Measurements from ENCODE around the gene PTPRN2.

Gene PTPRN2

DNA sequence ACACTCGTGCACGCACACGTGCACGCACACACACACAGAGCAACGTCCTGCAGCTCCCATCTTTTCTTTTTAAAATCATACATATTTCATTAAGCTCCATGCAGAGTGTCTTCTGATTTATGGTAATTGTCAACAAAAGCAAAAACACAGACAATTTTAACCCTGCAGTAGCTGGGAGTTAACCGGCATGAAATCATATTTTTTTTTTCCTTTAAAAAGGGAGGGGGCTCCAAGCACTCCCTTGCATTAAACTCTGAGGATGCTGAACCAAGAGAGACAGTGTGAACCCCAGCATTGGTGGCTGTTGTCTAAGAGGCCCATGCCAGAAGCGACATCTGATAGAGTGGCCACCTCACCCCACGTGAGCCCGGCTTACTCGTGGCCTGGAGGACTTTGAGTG lies 708.2 kb downstream of the PTPRN2 start:
- DNase-seq: no peak

- no peak for DNase-seq
Measured at GRCh38 chr7:157877298-157878090, 710.1 kb downstream of the PTPRN2 start.

DNA sequence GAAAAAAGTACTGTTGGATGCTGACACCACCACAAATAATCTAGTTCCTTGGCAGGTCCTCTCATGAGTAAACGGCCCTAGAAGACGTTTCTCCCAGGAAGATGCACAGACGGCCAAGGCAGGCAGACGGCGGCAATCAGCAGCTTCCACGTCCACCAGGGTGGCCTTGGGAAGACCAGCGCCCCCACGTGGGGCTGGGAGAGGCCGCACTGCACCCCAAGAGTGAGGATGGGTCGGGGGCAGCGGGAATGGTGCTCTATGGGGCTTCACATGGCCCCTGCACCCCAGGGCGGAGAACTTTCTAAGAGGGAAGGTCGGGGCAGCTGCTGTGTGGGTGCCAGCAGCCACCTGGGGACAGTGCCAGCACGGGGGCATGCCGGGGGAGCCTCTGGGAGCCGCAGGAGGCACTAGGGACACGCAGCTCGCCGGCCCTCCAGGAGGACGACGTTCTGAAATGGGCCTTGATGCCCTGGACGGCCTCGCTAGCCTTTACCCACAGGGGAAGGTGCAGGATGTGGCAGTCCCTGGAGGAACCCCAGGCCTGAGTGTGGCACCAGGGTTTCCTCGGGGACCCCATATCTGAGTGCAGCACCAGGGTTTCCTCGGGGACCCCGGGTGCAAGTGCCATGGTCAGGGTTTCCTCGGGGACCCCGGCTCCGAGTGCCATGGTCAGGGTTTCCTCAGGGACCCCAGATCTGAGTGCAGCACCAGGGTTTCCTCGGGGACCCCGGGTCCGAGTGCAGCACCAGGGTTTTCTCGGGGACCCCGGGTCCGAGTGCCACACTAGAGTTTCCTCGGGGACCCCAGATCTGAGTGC lies 710.9 kb downstream of the PTPRN2 start:
- DNase-seq: no peak

DNA sequence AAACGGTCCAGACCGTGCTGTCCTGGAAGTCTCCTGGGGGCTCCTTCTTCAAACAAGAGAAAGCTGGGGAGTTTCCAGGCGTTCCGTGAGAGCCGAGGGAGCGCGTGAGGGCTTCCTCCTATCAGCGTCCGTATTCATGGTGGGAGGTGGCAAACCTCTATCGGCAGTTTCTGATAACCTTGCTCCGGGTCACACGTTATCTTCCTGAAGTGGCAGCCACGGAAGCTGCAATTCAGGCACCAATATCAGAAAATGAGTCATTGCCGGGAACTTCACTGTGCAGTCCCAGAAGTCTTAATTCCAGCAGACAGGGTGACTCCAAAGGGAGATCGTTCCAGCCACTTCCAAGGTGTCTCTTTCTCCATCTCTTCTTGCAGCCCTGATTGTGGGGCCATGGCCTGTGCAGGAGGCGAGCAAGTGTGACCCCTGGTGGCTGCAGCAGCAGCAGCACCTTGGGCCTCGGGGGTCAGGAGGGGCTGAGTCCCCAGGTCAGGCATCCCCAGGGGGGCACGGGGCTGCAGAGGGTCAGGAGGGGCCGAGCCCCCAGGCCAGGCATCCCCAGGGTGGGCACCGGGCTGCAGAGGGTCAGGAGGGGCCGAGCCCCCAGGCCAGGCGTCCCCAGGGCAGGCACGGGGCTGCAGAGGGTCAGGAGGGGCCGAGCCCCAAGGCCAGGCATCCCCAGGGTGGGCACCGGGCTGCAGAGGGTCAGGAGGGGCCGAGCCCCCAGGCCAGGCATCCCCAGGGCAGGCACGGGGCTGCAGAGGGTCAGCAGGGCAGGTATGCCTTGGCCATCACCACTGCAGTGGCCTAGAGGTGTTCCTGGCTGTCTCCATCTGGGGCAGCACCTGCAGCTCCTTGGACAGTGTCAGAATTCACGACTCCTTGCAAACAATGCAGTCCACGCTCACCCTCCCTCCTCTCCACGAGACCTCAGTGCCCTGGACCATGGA lies 712.1 kb downstream of the PTPRN2 start:
- DNase-seq: peak in 3 of 4 experiments; percentile 4 to 26 (median 19)

DNA sequence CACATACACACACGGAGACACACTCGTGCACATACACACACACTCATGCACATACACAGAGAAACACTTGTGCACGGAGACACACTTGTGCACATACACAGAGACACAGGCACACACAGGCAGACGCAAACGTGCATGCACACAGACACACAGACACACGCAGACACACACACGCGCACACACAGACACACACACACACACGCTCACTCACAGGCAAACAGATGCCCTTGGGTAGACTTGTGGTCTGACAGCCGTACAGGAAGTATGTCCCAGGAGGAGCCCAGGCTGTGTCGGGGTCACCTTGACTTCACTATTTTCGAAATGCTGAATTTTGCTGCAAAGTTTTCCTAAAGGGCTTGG lies 712.8 kb downstream of the PTPRN2 start:
- no peak for DNase-seq

- no peak for DNase-seq
Measured at GRCh38 chr7:157874208-157874816, 713.3 kb downstream of the PTPRN2 start.

DNA sequence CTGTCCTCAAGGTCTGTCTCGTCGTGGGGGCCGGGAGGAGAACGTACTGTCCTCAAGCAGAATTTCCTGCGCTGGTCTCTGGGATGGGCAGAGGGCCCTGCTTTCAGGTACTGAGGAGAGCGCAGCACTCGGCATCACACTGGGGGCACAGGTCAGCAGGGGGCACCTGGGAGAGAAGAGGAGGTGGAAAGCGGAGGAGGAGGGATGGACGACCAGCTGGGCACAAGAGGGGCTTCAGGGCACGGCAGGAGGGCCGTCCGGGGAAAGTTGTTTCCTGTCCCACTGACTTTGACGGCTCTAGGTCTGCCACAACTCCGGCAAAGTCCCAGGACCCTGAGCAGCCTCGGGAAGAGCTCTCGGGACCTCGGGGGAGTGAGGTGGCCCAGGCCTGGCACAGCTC lies 714.0 kb downstream of the PTPRN2 start:
- no peak for DNase-seq

DNA sequence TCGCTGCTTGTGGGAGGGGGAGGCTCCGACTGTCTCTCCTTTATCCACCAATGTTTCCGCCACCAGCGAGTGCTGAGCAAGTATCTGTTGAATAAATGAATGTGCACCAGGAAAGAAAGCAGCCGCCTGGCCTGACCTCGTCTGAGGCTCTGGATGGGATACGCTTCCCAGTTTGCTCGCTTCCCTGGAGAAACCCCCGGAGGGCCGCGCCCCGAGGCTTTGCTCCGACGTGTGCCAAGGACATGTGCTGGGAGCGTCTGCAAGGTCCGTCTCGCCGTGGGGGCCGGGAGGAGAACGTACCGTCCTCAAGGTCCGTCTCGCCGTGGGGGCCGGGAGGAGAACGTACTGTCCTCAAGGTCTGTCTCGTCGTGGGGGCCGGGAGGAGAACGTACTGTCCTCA lies 714.4 kb downstream of the PTPRN2 start:
- DNase-seq: no peak

GRCh38 chr7:157872447-157872846 lies 715.2 kb downstream of the PTPRN2 start:
- no peak for DNase-seq

GRCh38 chr7:157871681-157872080 lies 715.9 kb downstream of the PTPRN2 start:
- DNase-seq: no peak

DNA sequence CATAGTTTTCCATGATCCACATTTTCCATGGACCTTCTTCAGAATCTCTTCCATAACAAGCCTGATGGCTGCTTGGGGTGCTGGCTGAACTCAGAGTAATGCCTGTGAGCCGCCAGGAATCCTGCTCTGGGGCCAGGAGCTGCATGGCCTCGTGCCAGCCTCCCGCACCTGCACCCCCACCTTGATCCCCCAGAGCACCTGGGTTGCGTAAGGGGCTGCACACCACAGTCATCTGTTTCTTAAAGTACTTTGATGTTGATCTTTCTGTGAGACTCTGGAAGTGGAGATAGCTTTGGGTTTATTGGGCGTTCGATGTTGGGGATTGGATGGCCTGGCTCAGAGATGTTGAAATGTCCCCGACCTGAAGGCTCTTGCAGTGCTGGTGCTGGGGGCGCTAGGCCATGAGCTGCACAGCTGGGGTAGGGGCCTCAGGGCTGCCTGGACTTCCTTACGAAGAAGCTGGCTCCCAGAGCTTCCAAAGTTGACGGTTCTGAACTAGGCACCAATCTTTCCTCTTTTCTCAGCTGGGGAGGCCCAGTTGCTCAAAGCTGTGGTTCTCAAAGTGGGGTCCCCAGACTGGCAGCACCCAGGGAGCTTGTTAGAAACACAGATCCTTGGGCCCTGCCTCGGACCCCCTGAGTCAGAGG lies 716.9 kb downstream of the PTPRN2 start:
- DNase-seq: no peak

DNA sequence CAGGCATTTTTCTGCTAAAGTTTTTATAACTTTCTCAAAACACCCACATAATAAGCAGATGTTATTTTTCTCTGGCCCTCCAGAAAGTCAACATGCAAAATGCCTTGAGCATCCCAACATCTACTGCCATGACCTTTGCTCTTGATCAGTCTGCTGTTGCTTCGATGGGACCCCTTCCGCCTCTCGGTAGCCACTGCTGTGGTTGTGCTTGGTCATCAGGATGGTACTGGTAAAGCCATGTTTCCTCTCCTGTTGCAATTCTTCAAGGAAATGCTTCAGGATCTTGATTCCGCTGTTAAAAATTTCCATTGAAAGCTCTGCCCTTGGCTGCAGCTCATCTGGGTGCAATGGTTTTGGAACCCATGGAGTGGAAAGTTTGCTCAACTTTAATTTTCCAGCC lies 717.8 kb downstream of the PTPRN2 start:
- DNase-seq: no peak

DNA sequence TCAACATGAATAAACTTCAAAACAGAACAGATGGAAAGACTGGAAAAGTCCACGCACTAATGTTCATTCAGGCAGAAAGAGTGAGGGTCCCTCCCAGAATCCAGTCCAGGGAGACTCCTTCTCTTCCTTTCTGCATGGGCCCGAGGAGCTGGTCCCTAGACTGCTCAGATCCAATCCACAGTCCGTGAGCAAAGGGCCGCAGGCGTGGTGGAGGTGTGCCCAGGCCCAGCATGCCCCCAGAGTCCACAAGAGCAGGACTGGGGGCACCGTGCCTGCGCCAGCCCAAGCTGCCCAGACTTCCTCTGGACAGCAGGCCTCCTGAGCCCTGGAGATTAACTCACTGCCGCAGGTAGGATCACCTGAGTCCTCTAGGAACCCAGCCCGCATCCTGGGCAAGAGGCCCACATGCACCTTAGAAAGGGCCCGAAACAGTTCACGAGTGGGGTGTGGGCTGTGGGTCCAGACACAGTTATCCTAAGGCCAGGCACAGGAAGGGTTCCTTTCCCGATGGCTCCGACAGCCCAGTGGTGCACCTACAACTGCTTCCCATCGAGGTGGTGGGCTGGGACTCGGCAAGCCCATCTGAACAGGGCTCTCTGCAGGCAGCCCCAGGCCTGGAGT lies 719.8 kb downstream of the PTPRN2 start:
- DNase-seq: no peak

DNA sequence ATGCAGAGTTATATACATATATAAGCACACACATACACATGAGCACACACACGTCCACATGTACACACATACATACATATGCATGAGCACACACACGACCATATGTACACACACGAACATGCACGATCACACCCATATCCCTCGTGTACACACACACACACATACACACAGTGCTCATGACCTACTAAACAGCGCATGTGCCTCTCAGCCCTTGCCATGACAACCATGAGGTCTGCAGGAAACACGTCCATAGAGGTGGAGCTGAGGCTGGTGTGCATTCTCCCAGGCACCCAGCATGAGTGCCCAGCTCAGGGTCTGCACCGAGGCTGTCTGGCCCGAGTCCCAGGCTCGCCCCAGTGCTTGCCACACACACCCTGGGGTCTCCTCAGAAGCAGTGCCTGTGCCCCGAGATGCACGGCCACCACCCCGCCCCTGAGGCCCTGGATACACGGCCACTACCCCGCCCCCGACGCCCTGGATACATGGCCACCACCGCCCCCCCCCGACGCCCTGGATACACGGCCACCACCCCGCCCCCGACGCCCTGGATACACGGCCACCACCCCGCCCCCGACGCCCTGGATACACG lies 721.2 kb downstream of the PTPRN2 start:
- DNase-seq: no peak

- DNase-seq: no peak
Measured at GRCh38 chr7:157865351-157866165, 722.1 kb downstream of the PTPRN2 start.

DNA sequence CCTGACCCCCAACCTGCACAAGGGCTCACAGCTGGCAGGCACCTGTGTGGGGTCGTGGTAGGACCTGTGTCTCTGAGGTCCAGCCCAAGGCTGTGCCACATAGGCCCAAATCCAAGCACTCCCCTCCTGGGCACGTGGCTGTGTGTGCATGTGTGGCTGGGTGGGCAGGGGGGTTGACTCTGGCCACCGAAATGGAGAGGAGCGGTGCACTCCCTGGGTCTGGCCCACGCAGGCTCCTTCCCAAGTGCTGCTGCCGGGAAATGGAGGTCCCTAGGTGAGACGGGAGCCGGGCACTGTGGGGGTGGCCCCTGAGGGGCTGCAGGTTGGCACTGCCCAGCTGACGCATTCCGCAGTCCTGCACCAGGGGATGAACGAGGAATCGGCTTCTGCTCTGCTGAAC lies 722.7 kb downstream of the PTPRN2 start:
- no peak for DNase-seq

DNA sequence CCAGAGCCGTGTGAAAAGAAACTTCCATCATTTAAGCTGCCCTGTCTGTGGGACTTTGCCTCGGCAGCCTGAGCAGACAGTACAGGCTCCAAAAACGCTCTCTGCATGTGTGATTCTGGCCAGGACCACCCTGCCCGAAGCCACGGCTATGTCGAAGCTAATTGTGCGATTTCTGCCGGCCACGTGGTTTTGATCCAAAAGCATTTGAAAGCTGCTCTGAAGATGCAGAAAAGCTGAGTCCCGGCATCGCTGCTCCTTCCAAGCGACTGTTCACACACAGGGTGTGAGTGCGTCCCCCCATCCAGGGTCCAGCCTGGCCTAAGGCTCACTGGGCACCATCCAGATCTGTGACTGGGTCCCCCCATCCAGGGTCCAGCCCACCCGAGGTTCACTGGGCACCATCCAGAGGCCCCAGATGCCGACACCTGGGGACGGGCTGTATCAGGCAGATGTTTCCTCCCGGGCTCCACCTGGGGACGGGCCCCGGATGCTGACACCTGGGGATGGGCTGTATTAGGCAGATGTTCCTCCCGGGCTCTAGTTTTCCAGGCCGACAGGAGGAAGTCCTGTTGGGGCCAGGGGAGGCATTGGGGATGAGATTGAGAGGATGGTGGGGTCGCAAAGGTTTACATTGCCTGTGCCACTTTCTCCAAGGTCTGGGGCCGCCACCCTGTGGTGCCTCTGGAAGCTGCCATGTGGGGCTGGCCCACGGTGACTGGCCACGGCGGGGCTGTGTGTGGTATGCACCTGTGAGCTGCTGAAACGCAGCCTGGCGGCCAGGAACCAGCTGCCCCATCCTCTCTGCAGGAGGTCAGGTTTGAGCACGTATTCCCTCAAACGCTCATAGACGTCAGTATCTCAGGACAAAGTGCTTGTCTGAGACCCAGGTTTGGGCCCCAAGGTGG lies 723.5 kb downstream of the PTPRN2 start:
- DNase-seq: no peak

DNA sequence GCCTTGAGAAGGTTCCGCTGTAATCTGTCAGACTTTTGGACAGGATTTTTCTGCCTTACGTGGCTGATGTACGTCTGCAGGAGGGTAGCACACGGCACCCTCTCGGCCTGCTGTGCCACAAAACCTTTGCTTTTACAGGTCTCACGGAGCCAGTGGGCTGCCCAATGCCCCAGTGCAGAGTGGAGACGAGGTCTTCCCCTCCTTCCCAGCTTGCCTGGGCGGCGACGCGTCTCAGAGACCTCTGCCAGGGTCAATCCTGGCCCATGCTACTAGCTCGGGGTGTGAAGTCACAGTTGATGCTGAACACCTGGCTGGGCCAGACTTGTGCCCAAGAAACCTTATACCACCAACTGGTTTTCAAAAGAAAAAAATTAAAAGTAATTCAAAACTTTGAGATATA lies 724.4 kb downstream of the PTPRN2 start:
- no peak for DNase-seq

DNA sequence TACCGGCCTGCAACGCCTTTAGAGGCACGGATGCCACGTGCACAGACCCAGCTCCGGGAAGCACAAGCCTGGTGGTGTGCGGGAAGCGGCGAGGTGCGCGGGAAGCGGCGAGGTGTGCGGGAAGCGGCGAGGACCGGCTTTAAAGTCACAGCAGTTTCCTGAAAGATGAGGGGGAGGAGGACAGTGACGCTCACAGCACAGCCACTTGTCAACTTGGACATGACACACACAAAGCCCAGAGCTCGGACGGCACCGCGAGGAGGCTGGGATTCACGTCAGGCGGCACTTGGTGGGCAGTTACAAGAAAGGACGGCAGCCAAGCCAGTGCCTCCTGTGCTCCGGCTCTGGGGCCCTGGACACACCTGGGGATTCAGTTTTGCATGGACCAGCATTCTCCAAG lies 724.9 kb downstream of the PTPRN2 start:
- no peak for DNase-seq

Measured in activated CD4-positive, CD25-positive, alpha-beta regulatory T cell (primary cell).